ENCODE results near the gene CDHR1. TPM values are rescaled to one million over a fixed set of nuclear protein-coding genes. Genes with fewer than 3 reads are reported as not detected.

The CDHR1 gene
- total and polyA plus RNA-seq, 7 donors = 0.27 to 26.6 (median 2.4) TPM

- H3K9me3 ChIP-seq = no peaks in the 10 kb centered on the region
- TF ChIP-seq POLR2A (IDR thresholded peaks at IDR 0.05) (no peak), CTCF (IDR thresholded peaks at IDR 0.05) (no peak), EP300 (IDR thresholded peaks at IDR 0.05) (no peak), POLR2AphosphoS5 (IDR thresholded peaks at IDR 0.05) (no peak)
- H3K27me3 ChIP-seq = no peaks in the 10 kb centered on the region
- H3K27ac ChIP-seq = no peak overlapping the region
- H3K4me1 ChIP-seq = no peaks in the 10 kb centered on the region
- H3K36me3 ChIP-seq = no peaks in the 10 kb centered on the region
- 73 to 79% methylated on average over 5 of the region's 5 CpGs for WGBS, 2 donors
- DNase-seq = no peak
- no peak overlapping the region for H3K4me3 ChIP-seq
- intact Hi-C loops (cut with DNase I) = no loop called here
These were observed 17.7 kb downstream of the CDHR1 start for GRCh38 chr10:84212014-84212413.

- TF ChIP-seq CTCF (IDR thresholded peaks at IDR 0.05) = no peak
- TF ChIP-seq POLR2A (IDR thresholded peaks at IDR 0.05) = no peak
- TF ChIP-seq EP300 (IDR thresholded peaks at IDR 0.05) = no peak
- TF ChIP-seq POLR2AphosphoS5 (IDR thresholded peaks at IDR 0.05) = no peak
- WGBS, 2 donors = 83 to 86% methylated on average over 11 of the region's 11 CpGs
- H3K27me3 ChIP-seq = no peaks in the 10 kb centered on the region
- no peak overlapping the region for H3K27ac ChIP-seq
- no peak overlapping the region for H3K4me3 ChIP-seq
- intact Hi-C loops (cut with DNase I) = no loop called here
- no peaks in the 10 kb centered on the region for H3K36me3 ChIP-seq
- no peaks in the 10 kb centered on the region for H3K4me1 ChIP-seq
- no peak for DNase-seq
- H3K9me3 ChIP-seq = no peaks in the 10 kb centered on the region
These were observed 18.7 kb downstream of the CDHR1 start for GRCh38 chr10:84213076-84213475.

- H3K4me3 ChIP-seq = no peak overlapping the region
- no peak overlapping the region for H3K27ac ChIP-seq
- H3K4me1 ChIP-seq = no peaks in the 10 kb centered on the region
- H3K9me3 ChIP-seq = no peaks in the 10 kb centered on the region
- no peak for TF ChIP-seq POLR2AphosphoS5 (IDR thresholded peaks at IDR 0.05)
- no peak for TF ChIP-seq EP300 (IDR thresholded peaks at IDR 0.05)
- no peak for TF ChIP-seq POLR2A (IDR thresholded peaks at IDR 0.05)
- TF ChIP-seq CTCF (IDR thresholded peaks at IDR 0.05) = no peak
- H3K36me3 ChIP-seq = no peaks in the 10 kb centered on the region
- intact Hi-C loops (cut with DNase I) = no loop called here
- 79 to 87% methylated on average over 25 of the region's 25 CpGs for WGBS, 2 donors
- H3K27me3 ChIP-seq = no peaks in the 10 kb centered on the region
- no peak for DNase-seq
These were observed 19.8 kb downstream of the CDHR1 start for GRCh38 chr10:84214046-84214572.

- Histone ChIP-seq H3K36me3 (no peaks in the 10 kb centered on the region), H3K4me1 (no peaks in the 10 kb centered on the region), H3K27ac (no peak overlapping the region), H3K9me3 (no peaks in the 10 kb centered on the region), H3K4me3 (no peak overlapping the region), H3K27me3 (no peaks in the 10 kb centered on the region)
- DNase-seq = no peak
- 53 to 60% methylated on average over 12 of the region's 12 CpGs for WGBS, 2 donors
- no peak for TF ChIP-seq EP300 (IDR thresholded peaks at IDR 0.05)
- TF ChIP-seq POLR2AphosphoS5 (IDR thresholded peaks at IDR 0.05) = no peak
- TF ChIP-seq POLR2A (IDR thresholded peaks at IDR 0.05) = no peak
- no peak for TF ChIP-seq CTCF (IDR thresholded peaks at IDR 0.05)
- intact Hi-C loops (cut with DNase I) = no loop called here
These were observed 20.4 kb downstream of the CDHR1 start for GRCh38 chr10:84214612-84215235.

- Histone ChIP-seq H3K4me1 (no peaks in the 10 kb centered on the region), H3K4me3 (no peak overlapping the region), H3K27me3 (no peaks in the 10 kb centered on the region), H3K9me3 (no peaks in the 10 kb centered on the region), H3K27ac (no peak overlapping the region), H3K36me3 (no peaks in the 10 kb centered on the region)
- no peak for TF ChIP-seq EP300 (IDR thresholded peaks at IDR 0.05)
- no peak for TF ChIP-seq POLR2AphosphoS5 (IDR thresholded peaks at IDR 0.05)
- 88 to 92% methylated on average over 9 of the region's 9 CpGs for WGBS, 2 donors
- DNase-seq = no peak
- intact Hi-C loops (cut with DNase I) = no loop called here
These were observed 22.5 kb downstream of the CDHR1 start for GRCh38 chr10:84216834-84217233.
